SK-N-SH (cell line): ENCODE results near the gene KNDC1.

Source experiments
- EP300 ChIP-seq, 2 experiments: IDR thresholded peaks; 2 replicates each; pipeline versions ENCODE4 v1.4.0 to v1.6.1; 2012; ENCODE audit warnings: borderline replicate concordance in 1 of 2, low read depth in 1 of 2, low read length in 1 of 2
- FOSL2 ChIP-seq: IDR thresholded peaks from 2 replicates; pipeline ENCODE4 v1.4.0; 2012; ENCODE audit warnings: low read depth, mild to moderate bottlenecking, moderate library complexity, borderline replicate concordance
- FOXM1 ChIP-seq: IDR thresholded peaks from 2 replicates; pipeline ENCODE4 v1.4.0; 2012; ENCODE audit warnings: low read depth, mild to moderate bottlenecking
- MAX ChIP-seq: IDR thresholded peaks from 2 replicates; pipeline ENCODE4 v1.4.0; 2012; ENCODE audit warnings: low read depth
- MXI1 ChIP-seq: IDR thresholded peaks from 2 replicates; pipeline ENCODE4 v1.6.1; 2012; ENCODE audit warnings: mild to moderate bottlenecking, low read depth, low read length, improper control_type of control experiment
- POLR2AphosphoS5 ChIP-seq: IDR thresholded peaks from 2 replicates; pipeline ENCODE4 v1.6.1; 2012; ENCODE audit warnings: low read depth, low read length
- SIN3A ChIP-seq: IDR thresholded peaks from 2 replicates; pipeline ENCODE4 v1.6.1; 2012; ENCODE audit warnings: low read depth, mild to moderate bottlenecking, low read length, moderate library complexity, borderline replicate concordance
- SMC3 ChIP-seq: IDR thresholded peaks from 2 replicates; pipeline ENCODE4 v1.6.1; 2012; ENCODE audit warnings: low read depth, low read length, improper control_type of control experiment
- TAF1 ChIP-seq: IDR thresholded peaks from 2 replicates; pipeline ENCODE4 v1.6.1; 2012; ENCODE audit warnings: low read depth, mild to moderate bottlenecking, low read length, moderate library complexity, borderline replicate concordance
- USF1 ChIP-seq: IDR thresholded peaks from 2 replicates; pipeline ENCODE4 v1.4.0; 2012; ENCODE audit warnings: low read depth, borderline replicate concordance
- YY1 ChIP-seq: IDR thresholded peaks from 2 replicates; pipeline ENCODE4 v1.4.0; 2012; ENCODE audit warnings: low read depth, mild to moderate bottlenecking
- TF ChIP-seq, protein P1 (sequence below): fragments of 200-600 bp; sonication (generic); IDR thresholded peaks from 2 replicates; pipeline ENCODE4 v1.6.1; 2017; ENCODE audit warnings: antibody characterized with exemption, mild to moderate bottlenecking, moderate library complexity
- TF ChIP-seq, protein P2 (sequence below): fragments of 150-350 bp; IDR thresholded peaks from 2 replicates; pipeline ENCODE4 v1.6.1; 2016; ENCODE audit warnings: mild to moderate bottlenecking, low read depth, low read length
- TF ChIP-seq, protein P3 (sequence below): fragments of 150-350 bp; IDR thresholded peaks from 2 replicates; pipeline ENCODE4 v1.6.1; 2017; ENCODE audit warnings: antibody characterized with exemption, low read length, low read depth, borderline replicate concordance

- TF ChIP-seq USF1 (no peak), POLR2AphosphoS5 (no peak), SIN3A (no peak), MXI1 (no peak), SMC3 (no peak), FOSL2 (no peak), FOXM1 (no peak), YY1 (no peak), EP300 (IDR thresholded peaks at IDR 0.05; ENCODE audit: borderline replicate concordance in 1 of 2, low read depth in 1 of 2, low read length in 1 of 2) (no peak), TAF1 (no peak), MAX (no peak)
- TF ChIP-seq, protein P1, sequence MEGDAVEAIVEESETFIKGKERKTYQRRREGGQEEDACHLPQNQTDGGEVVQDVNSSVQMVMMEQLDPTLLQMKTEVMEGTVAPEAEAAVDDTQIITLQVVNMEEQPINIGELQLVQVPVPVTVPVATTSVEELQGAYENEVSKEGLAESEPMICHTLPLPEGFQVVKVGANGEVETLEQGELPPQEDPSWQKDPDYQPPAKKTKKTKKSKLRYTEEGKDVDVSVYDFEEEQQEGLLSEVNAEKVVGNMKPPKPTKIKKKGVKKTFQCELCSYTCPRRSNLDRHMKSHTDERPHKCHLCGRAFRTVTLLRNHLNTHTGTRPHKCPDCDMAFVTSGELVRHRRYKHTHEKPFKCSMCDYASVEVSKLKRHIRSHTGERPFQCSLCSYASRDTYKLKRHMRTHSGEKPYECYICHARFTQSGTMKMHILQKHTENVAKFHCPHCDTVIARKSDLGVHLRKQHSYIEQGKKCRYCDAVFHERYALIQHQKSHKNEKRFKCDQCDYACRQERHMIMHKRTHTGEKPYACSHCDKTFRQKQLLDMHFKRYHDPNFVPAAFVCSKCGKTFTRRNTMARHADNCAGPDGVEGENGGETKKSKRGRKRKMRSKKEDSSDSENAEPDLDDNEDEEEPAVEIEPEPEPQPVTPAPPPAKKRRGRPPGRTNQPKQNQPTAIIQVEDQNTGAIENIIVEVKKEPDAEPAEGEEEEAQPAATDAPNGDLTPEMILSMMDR: no peak
- TF ChIP-seq, protein P2, sequence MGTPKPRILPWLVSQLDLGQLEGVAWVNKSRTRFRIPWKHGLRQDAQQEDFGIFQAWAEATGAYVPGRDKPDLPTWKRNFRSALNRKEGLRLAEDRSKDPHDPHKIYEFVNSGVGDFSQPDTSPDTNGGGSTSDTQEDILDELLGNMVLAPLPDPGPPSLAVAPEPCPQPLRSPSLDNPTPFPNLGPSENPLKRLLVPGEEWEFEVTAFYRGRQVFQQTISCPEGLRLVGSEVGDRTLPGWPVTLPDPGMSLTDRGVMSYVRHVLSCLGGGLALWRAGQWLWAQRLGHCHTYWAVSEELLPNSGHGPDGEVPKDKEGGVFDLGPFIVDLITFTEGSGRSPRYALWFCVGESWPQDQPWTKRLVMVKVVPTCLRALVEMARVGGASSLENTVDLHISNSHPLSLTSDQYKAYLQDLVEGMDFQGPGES: no peak
- TF ChIP-seq, protein P3, sequence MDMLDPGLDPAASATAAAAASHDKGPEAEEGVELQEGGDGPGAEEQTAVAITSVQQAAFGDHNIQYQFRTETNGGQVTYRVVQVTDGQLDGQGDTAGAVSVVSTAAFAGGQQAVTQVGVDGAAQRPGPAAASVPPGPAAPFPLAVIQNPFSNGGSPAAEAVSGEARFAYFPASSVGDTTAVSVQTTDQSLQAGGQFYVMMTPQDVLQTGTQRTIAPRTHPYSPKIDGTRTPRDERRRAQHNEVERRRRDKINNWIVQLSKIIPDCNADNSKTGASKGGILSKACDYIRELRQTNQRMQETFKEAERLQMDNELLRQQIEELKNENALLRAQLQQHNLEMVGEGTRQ: no peak
These were observed 42.9 kb upstream of the KNDC1 start for GRCh38 chr10:133117036-133117687.
